ENCODE results near the gene IVNS1ABP. TPM values are rescaled to one million over a fixed set of nuclear protein-coding genes. Genes with fewer than 3 reads are reported as not detected.

Gene IVNS1ABP
- total RNA-seq, 1 experiment from 2014 or later, result 72.4 TPM

- peaks cover 4% of the 10 kb centered on the region; the same call in 1 of the 2 replicates for H3K4me1 ChIP-seq
- intact Hi-C loops (cut with micrococcal nuclease; ENCODE audit: unreplicated experiment), result no loop called here
- ChIA-PET CTCF (no interaction called here), POLR2A (no interaction called here)
- H3K9me3 ChIP-seq, result no peaks in the 10 kb centered on the region
- H3K27me3 ChIP-seq (replicated peaks; ENCODE audit: control insufficient read depth, insufficient read depth, low read length), result no peaks in the 10 kb centered on the region
- no peaks in the 10 kb centered on the region for H3K9me3 Mint-ChIP-seq (ENCODE audit: unreplicated experiment)
- no peak overlapping the region for H3K4me3 Mint-ChIP-seq (ENCODE audit: unreplicated experiment)
- DNase-seq, result no peak
- no peak overlapping the region for H3K27ac Mint-ChIP-seq (ENCODE audit: unreplicated experiment)
- no peaks in the 10 kb centered on the region for H3K27me3 Mint-ChIP-seq (ENCODE audit: insufficient read depth, unreplicated experiment)
- no peaks in the 10 kb centered on the region for H3K36me3 ChIP-seq (ENCODE audit: control insufficient read depth, insufficient read depth, low read length)
- H3K4me3 ChIP-seq (ENCODE audit: low read depth, low read length), result no peak overlapping the region
- H3K4me1 Mint-ChIP-seq (ENCODE audit: low read depth, unreplicated experiment), result peaks cover 25% of the 10 kb centered on the region
- TF ChIP-seq CTCF (IDR thresholded peaks at IDR 0.05; ENCODE audit: insufficient read depth in 1 of 2, low read depth in 1 of 2, low read length in 1 of 2, severe bottlenecking in 1 of 2, unreplicated experiment in 1 of 2), result no peak
- no TSS peak for BruUV-seq (replicated peaks)
- H3K36me3 Mint-ChIP-seq (ENCODE audit: insufficient read depth, unreplicated experiment), result no peaks in the 10 kb centered on the region
These were observed 31.3 kb upstream of the IVNS1ABP start for GRCh38 chr1:185348296-185348695.

- Histone ChIP-seq H3K27me3 (replicated peaks; ENCODE audit: control insufficient read depth, insufficient read depth, low read length) (no peaks in the 10 kb centered on the region), H3K4me1 (peaks cover 2% of the 10 kb centered on the region; the same call in 1 of the 2 replicates), H3K9me3 (no peaks in the 10 kb centered on the region), H3K4me3 (ENCODE audit: low read depth, low read length) (no peak overlapping the region), H3K36me3 (ENCODE audit: control insufficient read depth, insufficient read depth, low read length) (no peaks in the 10 kb centered on the region)
- peaks cover 25% of the 10 kb centered on the region for H3K4me1 Mint-ChIP-seq (ENCODE audit: low read depth, unreplicated experiment)
- POLR2A ChIA-PET, result no interaction called here
- H3K9me3 Mint-ChIP-seq (ENCODE audit: unreplicated experiment), result no peaks in the 10 kb centered on the region
- H3K4me3 Mint-ChIP-seq (ENCODE audit: unreplicated experiment), result no peak overlapping the region
- no peak for TF ChIP-seq CTCF (IDR thresholded peaks at IDR 0.05; ENCODE audit: insufficient read depth in 1 of 2, low read depth in 1 of 2, low read length in 1 of 2, severe bottlenecking in 1 of 2, unreplicated experiment in 1 of 2)
- H3K27me3 Mint-ChIP-seq (ENCODE audit: insufficient read depth, unreplicated experiment), result no peaks in the 10 kb centered on the region
- intact Hi-C loops (cut with micrococcal nuclease; ENCODE audit: unreplicated experiment), result no loop called here
- BruUV-seq (replicated peaks), result no TSS peak
- CTCF ChIA-PET, result no interaction called here
- H3K36me3 Mint-ChIP-seq (ENCODE audit: insufficient read depth, unreplicated experiment), result no peaks in the 10 kb centered on the region
- DNase-seq, result no peak
- H3K27ac Mint-ChIP-seq (ENCODE audit: unreplicated experiment), result no peak overlapping the region
These were observed 29.1 kb upstream of the IVNS1ABP start for GRCh38 chr1:185345913-185346720.

GRCh38 chr1:185343306-185343705 lies 26.3 kb upstream of the IVNS1ABP start:
- Histone ChIP-seq H3K4me1 (no peaks in the 10 kb centered on the region), H3K9me3 (no peaks in the 10 kb centered on the region), H3K36me3 (ENCODE audit: control insufficient read depth, insufficient read depth, low read length) (no peaks in the 10 kb centered on the region), H3K4me3 (ENCODE audit: low read depth, low read length) (no peak overlapping the region), H3K27me3 (replicated peaks; ENCODE audit: control insufficient read depth, insufficient read depth, low read length) (no peaks in the 10 kb centered on the region)
- no peak for TF ChIP-seq CTCF (IDR thresholded peaks at IDR 0.05; ENCODE audit: insufficient read depth in 1 of 2, low read depth in 1 of 2, low read length in 1 of 2, severe bottlenecking in 1 of 2, unreplicated experiment in 1 of 2)
- H3K4me3 Mint-ChIP-seq (ENCODE audit: unreplicated experiment), result no peak overlapping the region
- intact Hi-C loops (cut with micrococcal nuclease; ENCODE audit: unreplicated experiment), result no loop called here
- no peaks in the 10 kb centered on the region for H3K9me3 Mint-ChIP-seq (ENCODE audit: unreplicated experiment)
- no peak overlapping the region for H3K27ac Mint-ChIP-seq (ENCODE audit: unreplicated experiment)
- POLR2A ChIA-PET, result no interaction called here
- CTCF ChIA-PET, result no interaction called here
- H3K27me3 Mint-ChIP-seq (ENCODE audit: insufficient read depth, unreplicated experiment), result no peaks in the 10 kb centered on the region
- no peaks in the 10 kb centered on the region for H3K36me3 Mint-ChIP-seq (ENCODE audit: insufficient read depth, unreplicated experiment)
- peaks cover 9% of the 10 kb centered on the region for H3K4me1 Mint-ChIP-seq (ENCODE audit: low read depth, unreplicated experiment)
- no TSS peak for BruUV-seq (replicated peaks)
- no peak for DNase-seq

Measured in Caco-2 (cell line).